Gastroesophageal sphincter (tissue), 3 donors: ENCODE measurements around the gene KLHL3.

Experiments
- POLR2A ChIP-seq, 2 donors: fragments of 450-650 bp; IDR thresholded peaks; one replicate each; pipeline ENCODE4 v1.6.1; 2017; ENCODE audit warnings: antibody characterized with exemption in 2 of 2, mild to moderate bottlenecking in 2 of 2, moderate library complexity in 1 of 2
- POLR2AphosphoS5 ChIP-seq: sonication (generic); formaldehyde crosslinking; IDR thresholded peaks from one replicate; pipeline ENCODE4 v1.6.1; 2017; ENCODE audit warnings: antibody characterized with exemption
- TF ChIP-seq, protein P1 (sequence below), 4 experiments: fragments of 200-600 bp in 2 of 4; fragments of 450-650 bp in 2 of 4; sonication (generic) in 1 of 4; IDR thresholded peaks; one replicate each; pipeline ENCODE4 v1.5.1; 2017 to 2019; ENCODE audit warnings: antibody characterized with exemption in 4 of 4, mild to moderate bottlenecking in 2 of 4, moderate library complexity in 2 of 4

DNA sequence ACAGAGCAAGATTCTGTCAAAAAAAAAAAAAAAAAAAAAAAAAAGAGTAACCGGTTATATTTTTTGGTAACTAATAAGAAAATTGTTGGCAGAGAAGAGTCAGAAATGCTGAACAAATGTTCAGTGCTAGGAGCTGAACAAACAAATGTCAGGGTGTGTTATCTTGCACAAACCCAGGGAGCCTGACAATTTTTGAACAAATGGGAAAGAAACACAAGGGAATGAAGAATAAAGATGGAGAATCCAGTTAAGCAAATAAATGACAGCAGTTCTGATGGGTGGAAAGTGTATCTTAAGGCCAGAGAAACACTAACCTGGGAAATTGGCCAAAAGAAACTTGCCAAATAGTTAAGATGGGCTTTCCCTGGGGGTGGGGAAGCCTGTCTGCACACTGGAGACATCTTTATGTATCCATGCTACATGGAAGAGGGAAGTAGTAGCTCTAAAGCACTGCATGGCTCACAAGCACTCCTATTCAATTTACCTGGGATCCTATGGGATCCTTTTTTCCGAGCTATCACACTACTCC lies 23.7 kb downstream of the KLHL3 start:
- TF ChIP-seq, protein P1, sequence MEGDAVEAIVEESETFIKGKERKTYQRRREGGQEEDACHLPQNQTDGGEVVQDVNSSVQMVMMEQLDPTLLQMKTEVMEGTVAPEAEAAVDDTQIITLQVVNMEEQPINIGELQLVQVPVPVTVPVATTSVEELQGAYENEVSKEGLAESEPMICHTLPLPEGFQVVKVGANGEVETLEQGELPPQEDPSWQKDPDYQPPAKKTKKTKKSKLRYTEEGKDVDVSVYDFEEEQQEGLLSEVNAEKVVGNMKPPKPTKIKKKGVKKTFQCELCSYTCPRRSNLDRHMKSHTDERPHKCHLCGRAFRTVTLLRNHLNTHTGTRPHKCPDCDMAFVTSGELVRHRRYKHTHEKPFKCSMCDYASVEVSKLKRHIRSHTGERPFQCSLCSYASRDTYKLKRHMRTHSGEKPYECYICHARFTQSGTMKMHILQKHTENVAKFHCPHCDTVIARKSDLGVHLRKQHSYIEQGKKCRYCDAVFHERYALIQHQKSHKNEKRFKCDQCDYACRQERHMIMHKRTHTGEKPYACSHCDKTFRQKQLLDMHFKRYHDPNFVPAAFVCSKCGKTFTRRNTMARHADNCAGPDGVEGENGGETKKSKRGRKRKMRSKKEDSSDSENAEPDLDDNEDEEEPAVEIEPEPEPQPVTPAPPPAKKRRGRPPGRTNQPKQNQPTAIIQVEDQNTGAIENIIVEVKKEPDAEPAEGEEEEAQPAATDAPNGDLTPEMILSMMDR (IDR thresholded peaks at IDR 0.05): no peak
- no peak for TF ChIP-seq POLR2AphosphoS5
- no peak for TF ChIP-seq POLR2A (IDR thresholded peaks at IDR 0.05)
